Endothelial cell (in vitro differentiated cells): Measurements from ENCODE around the gene SEC14L2. TPM values are rescaled to one million over a fixed set of nuclear protein-coding genes. Genes with fewer than 3 reads are reported as not detected.
"Not testable (repeated sequence)": the region's sequence is repeated elsewhere in the genome, so short reads cannot be mapped to it uniquely, and the experiment has no call there.

Source experiments
- DNase-seq: peaks from one replicate; pipeline ENCODE4 v3.0.0; 2021; ENCODE audit warnings: low spot score
- H3K27ac Mint-ChIP-seq: one replicate; pipeline ENCODE4 v1.8.0; 2021; ENCODE audit warnings: mixed read lengths, inconsistent platforms; ENCODE audit not compliant: unreplicated experiment
- H3K27me3 Mint-ChIP-seq: one replicate; pipeline ENCODE4 v1.8.0; 2021; ENCODE audit warnings: mild to moderate bottlenecking, moderate library complexity, mixed read lengths, inconsistent platforms; ENCODE audit not compliant: unreplicated experiment
- H3K36me3 Mint-ChIP-seq: one replicate; pipeline ENCODE4 v1.8.0; 2021; ENCODE audit warnings: mild to moderate bottlenecking, low read depth, mixed read lengths, inconsistent platforms; ENCODE audit not compliant: unreplicated experiment
- H3K4me1 Mint-ChIP-seq: one replicate; pipeline ENCODE4 v1.8.0; 2021; ENCODE audit warnings: mild to moderate bottlenecking, mixed read lengths, inconsistent platforms; ENCODE audit not compliant: unreplicated experiment
- H3K4me3 Mint-ChIP-seq: one replicate; pipeline ENCODE4 v1.8.0; 2021; ENCODE audit warnings: mild to moderate bottlenecking, mixed read lengths, inconsistent platforms; ENCODE audit not compliant: unreplicated experiment
- H3K9me3 Mint-ChIP-seq: one replicate; pipeline ENCODE4 v1.8.0; 2021; ENCODE audit warnings: mixed read lengths, inconsistent platforms; ENCODE audit not compliant: unreplicated experiment
- total RNA-seq: library from RNA; stranded (reverse); fragmentation: NEBNext Ultra II Directional; extraction: Animal tissue kit (Norgen Biotek cat#: 25700); gene quantifications from one replicate; pipeline ENCODE4 v1.2.1, GENCODE V29; 2021; ENCODE audit not compliant: unreplicated experiment
- TF ChIP-seq, protein P1 (sequence below): fragments of 200-600 bp; sonication (generic); IDR thresholded peaks from one replicate; pipeline ENCODE4 v1.5.0; 2021; ENCODE audit warnings: antibody characterized with exemption; ENCODE audit not compliant: unreplicated experiment

The SEC14L2 gene
- total RNA-seq, 1 donor from 2014 or later: 3.9 TPM

DNA sequence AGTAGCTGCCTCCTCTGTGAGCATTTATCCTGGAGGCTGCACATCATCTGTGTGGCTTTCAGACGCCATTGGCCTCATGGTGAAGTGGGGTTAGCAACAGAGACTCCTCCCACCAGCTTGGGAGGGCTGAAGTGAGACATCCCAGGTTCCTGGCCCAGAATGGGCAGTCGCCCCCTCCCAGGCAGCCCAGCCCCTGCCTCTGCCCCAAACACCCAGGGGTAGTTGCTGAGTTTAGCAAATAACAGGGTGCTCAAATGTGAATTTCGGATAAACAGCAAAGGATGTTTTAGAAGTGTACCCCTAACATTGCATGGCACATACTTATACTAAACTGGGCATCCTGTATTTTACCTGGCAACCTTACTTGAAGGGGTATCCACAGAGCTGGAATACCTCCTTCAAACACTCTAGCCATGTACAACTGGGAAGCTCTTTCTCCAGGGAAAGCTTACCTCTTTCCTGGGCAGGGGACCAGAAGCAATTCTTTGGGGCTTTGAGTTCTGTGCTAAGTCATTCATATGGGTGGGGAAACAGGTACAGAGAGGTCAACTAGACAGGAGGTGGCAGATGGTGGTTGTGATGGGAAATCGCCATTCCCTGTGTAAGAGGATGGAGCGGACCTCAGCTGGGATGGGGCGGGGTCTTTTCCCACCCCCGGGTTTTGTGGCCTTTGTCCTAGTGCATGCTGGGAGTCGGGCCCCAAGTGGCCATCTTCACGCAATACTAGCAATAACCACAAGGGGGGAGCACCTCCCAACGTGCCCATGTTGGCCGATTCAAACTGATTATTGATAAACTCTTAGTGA, 48.0 kb downstream of the SEC14L2 start:
- TF ChIP-seq, protein P1, sequence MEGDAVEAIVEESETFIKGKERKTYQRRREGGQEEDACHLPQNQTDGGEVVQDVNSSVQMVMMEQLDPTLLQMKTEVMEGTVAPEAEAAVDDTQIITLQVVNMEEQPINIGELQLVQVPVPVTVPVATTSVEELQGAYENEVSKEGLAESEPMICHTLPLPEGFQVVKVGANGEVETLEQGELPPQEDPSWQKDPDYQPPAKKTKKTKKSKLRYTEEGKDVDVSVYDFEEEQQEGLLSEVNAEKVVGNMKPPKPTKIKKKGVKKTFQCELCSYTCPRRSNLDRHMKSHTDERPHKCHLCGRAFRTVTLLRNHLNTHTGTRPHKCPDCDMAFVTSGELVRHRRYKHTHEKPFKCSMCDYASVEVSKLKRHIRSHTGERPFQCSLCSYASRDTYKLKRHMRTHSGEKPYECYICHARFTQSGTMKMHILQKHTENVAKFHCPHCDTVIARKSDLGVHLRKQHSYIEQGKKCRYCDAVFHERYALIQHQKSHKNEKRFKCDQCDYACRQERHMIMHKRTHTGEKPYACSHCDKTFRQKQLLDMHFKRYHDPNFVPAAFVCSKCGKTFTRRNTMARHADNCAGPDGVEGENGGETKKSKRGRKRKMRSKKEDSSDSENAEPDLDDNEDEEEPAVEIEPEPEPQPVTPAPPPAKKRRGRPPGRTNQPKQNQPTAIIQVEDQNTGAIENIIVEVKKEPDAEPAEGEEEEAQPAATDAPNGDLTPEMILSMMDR: peak; percentile 87
- no peaks in the 10 kb centered on the region for H3K27me3 Mint-ChIP-seq
- H3K4me3 Mint-ChIP-seq: peak overlapping the region; percentile 59
- no peaks in the 10 kb centered on the region for H3K9me3 Mint-ChIP-seq
- DNase-seq: peak; percentile 82
- peak overlapping the region; percentile 84 for H3K27ac Mint-ChIP-seq
- H3K4me1 Mint-ChIP-seq: peaks cover 2% of the 10 kb centered on the region
- H3K36me3 Mint-ChIP-seq: no peaks in the 10 kb centered on the region

DNA sequence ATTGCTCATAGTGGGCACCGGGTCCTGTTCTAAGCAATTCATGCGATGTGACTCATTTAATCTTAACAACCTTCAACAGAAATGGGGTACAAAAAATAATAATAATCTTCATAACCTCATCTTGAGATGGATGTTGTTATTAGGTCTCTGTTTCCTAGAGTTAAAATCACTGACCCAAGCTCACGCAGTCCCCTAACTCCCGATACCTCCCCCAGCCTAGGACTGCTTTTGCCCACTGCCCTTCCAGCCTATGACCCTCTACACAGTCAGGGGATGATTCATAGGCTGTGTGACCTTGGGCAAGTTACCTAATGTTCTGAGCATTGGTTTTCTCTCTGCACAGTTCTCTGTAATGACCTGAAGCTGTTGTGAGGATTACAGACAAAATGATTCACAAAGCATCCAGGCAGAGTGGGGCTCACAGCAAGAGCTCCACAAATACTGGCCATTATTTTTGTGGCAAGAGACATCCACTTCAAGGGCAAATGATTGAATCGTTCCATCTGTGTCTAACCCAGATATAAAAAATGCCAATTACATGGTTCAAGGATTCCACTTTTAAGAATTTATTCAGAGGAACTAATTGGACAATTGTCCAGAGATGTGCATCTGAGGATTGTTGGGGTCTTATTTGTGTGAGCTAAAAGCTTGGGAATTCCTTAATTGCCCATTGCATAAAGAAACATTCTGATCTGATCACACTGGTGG, 48.8 kb downstream of the SEC14L2 start:
- peak overlapping the region; percentile 52 for H3K27ac Mint-ChIP-seq
- no peak overlapping the region for H3K4me3 Mint-ChIP-seq
- H3K9me3 Mint-ChIP-seq: no peaks in the 10 kb centered on the region
- H3K27me3 Mint-ChIP-seq: no peaks in the 10 kb centered on the region
- H3K4me1 Mint-ChIP-seq: peaks cover 2% of the 10 kb centered on the region
- DNase-seq: no peak
- TF ChIP-seq, protein P1: peak; percentile 21
- H3K36me3 Mint-ChIP-seq: no peaks in the 10 kb centered on the region

DNA sequence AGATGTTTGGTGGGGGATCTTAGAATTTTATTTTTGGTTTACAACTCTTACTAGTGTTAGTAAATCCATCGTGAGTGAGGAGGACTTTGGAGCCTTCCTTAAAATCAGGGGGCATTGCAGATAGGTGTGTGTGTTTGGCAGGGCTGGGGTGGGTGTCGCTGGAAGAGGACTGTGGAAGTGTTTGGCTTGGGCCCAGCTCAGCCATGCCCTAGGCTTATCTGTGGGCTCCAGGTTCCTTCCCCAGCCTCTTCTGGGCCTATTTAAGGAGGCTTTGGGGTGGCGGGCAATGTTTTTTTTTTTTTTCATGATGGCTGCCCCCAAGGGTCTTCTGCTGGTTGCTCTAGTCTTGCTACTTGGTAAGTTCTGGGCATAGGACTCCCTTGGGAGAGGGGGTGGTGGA, 50.8 kb downstream of the SEC14L2 start:
- Mint-ChIP-seq H3K27ac (no peak overlapping the region), H3K36me3 (no peaks in the 10 kb centered on the region), H3K4me3 (no peak overlapping the region), H3K4me1 (peaks cover 2% of the 10 kb centered on the region), H3K9me3 (no peaks in the 10 kb centered on the region), H3K27me3 (no peaks in the 10 kb centered on the region)
- DNase-seq: no peak
- TF ChIP-seq, protein P1: no peak

GRCh38 chr22:30451488-30451887, 54.7 kb downstream of the SEC14L2 start:
- not testable (repeated sequence) for H3K27ac Mint-ChIP-seq, H3K4me3 Mint-ChIP-seq, H3K36me3 Mint-ChIP-seq, H3K27me3 Mint-ChIP-seq, DNase-seq, H3K9me3 Mint-ChIP-seq
- H3K4me1 Mint-ChIP-seq: peaks cover 10% of the 10 kb centered on the region

DNA sequence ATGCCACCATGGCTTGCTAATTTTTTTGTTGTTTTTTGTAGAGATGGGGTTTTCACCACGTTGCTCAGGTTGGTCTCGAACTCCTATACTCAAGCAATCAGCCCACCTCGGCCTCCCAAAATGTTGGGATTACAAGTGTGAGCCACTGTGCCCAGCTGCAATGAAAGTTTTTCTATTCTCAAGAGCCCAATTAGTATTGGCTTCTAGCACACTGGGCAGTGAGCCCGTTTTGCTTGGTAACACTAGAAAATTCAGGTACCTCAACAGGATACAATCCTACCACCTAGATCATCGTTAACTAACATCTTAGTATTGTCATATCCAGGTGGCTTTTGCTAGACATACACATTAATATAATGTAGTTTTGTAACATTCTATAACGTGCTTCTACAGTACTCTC, 56.0 kb downstream of the SEC14L2 start:
- TF ChIP-seq, protein P1: no peak
- Mint-ChIP-seq H3K36me3 (no peaks in the 10 kb centered on the region), H3K27ac (no peak overlapping the region), H3K27me3 (no peaks in the 10 kb centered on the region), H3K4me3 (no peak overlapping the region), H3K9me3 (no peaks in the 10 kb centered on the region), H3K4me1 (peaks cover 13% of the 10 kb centered on the region)
- no peak for DNase-seq
